AG09319 (cell line): ENCODE data around the gene SLIT3.

ENCODE experiments used
- DNase-seq: peaks from one replicate; pipeline ENCODE4 v3.0.0-alpha.2; 2010; ENCODE audit warnings: low read depth; ENCODE audit errors: extremely low read depth
- TF ChIP-seq, protein P1 (sequence below): IDR thresholded peaks from 2 replicates; pipeline ENCODE4 v1.5.1; 2011; ENCODE audit warnings: low read depth, mild to moderate bottlenecking, inconsistent platforms, low read length, moderate library complexity

Gene SLIT3

DNA sequence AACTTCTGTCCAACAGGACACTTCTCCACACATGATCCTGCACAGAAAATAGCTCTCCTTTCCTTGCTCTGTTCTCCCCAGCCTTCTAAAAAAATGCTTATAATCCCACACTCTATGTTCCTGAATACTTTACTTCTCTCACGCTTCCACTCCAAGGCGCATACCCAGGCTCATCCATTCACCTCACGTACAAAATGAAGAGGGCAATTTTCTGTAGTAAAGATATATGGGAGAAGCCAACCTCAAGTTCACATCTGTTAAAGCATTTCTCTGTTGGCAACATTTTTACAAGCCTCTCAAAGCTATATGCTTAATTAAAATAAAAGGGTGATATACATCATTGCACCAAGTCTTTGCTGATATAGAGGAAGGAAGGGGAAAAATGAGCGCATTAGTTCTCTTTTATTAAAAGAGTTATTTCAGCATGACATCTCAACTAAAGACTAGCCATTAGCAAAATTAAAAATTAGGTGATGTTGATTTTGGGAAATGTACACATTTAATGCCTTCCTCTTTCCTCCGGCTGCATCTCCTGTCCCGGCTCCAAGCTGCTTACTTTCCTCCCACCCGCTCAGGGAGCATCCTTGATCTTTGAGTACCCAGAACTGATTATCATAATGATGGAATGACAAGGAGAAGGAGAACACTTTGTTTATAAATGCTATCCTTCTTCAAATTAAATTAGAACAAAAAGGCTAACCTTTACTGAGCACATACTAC lies 379.6 kb downstream of the SLIT3 start:
- TF ChIP-seq, protein P1, sequence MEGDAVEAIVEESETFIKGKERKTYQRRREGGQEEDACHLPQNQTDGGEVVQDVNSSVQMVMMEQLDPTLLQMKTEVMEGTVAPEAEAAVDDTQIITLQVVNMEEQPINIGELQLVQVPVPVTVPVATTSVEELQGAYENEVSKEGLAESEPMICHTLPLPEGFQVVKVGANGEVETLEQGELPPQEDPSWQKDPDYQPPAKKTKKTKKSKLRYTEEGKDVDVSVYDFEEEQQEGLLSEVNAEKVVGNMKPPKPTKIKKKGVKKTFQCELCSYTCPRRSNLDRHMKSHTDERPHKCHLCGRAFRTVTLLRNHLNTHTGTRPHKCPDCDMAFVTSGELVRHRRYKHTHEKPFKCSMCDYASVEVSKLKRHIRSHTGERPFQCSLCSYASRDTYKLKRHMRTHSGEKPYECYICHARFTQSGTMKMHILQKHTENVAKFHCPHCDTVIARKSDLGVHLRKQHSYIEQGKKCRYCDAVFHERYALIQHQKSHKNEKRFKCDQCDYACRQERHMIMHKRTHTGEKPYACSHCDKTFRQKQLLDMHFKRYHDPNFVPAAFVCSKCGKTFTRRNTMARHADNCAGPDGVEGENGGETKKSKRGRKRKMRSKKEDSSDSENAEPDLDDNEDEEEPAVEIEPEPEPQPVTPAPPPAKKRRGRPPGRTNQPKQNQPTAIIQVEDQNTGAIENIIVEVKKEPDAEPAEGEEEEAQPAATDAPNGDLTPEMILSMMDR = no peak
- DNase-seq = no peak

DNA sequence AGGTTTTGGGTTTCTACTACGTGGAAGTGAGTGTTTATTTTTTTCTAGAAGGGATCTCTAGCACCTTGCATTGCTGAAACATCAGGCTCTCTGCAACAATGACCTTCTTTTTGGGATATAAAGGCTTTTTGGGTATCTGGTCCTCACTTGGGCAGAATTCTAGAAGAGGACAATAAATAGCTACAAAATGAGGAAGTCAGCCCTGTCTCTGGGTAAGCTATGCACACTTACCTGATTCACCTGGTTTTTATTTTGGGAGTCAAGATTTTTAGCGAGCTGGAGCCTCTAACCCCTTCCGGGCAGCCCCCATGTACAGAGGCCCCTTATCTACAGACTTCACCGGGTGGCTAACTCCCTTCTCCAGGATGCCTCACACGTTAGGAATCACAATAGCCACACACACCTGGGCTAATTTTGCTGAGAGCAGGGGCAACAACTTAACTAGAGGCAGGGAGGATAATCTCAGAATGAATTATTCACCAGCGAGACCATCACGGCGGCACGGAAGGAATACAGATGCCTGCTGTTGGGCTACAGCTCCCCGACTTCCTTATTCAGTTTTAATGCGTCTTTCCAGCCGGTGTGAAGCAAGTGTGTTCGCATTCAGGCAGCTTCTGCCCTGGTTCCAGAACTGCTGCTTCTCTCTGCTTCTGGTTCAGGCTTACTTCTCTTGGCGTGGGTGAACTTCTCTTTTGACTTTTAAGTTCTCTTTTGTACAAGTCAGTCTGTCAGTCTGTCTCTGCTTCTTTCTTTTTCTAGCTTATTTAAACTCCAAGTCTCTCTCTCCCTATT lies 380.7 kb downstream of the SLIT3 start:
- no peak for DNase-seq
- TF ChIP-seq, protein P1 = no peak

DNA sequence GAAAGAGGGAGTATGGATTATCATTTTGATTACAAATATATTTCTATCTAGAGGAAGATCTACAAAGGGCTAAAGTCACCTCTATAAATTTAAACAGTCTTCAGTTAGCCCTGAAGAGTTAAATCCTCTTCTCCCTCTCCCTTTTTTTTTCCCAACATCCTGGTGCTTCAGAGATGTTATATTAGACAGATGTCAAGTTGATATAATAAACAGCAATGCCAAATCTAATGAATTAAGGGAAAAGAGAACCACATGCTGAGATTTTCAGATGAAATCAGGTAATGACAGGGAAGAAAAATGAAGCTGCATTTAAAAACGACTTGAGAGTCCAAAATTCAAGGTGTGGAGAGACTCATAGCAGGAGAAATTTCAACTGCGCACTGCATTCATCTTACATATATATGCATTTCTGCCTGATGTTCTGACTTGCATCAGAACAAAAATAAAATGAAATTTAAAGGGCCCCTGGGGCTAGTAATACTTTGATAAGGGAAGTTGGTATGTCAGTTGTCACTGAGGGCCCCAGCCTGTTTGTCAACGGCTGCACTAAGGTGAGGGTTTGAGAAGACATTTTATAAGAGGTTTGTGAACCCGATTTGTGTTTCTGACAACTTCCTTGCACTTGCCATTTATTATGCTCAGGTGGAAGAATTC lies 382.9 kb downstream of the SLIT3 start:
- TF ChIP-seq, protein P1 = no peak
- DNase-seq = no peak

DNA sequence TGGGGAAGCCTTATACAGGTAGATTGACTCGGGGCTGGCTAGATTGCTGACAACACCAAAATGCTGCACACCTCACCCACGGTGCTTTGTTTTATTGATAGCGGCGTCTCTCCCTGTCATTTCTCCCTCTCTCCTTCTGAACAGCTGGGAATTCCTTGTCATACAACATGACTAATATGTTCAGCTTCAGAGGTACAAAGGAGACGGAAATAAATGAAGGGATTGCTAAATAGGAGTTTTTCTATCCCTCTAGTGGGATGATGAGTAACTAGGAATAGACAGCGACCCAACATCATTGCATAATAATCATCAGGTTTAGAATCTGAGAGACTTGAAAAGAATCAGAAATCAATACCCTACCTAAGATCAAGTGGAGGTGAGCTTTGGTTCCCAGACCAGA lies 384.1 kb downstream of the SLIT3 start:
- TF ChIP-seq, protein P1 = no peak

DNA sequence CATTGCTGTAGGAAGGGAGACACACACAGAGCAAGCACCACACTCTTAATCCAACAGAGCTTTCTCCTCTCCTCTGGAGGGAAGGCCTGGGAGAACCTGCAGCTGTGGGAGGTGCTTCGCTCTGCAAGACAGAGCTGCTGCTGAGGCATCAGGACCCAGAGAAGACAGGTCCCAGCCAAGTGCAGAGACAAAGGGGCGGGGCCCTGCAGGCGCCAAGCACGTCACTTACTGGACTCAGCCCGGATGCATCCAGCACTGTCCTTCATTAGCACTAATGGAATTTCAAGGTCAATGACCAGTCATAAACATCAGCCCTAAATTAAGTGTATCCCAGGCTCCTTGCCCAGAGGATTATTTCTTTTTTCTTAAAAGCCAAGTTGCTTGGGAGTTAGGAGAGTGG lies 384.7 kb downstream of the SLIT3 start:
- DNase-seq = peak; percentile 16
- TF ChIP-seq, protein P1 = no peak

More for the DNA sequence above, 384.1 kb downstream of the SLIT3 start:
- DNase-seq = no peak

DNA sequence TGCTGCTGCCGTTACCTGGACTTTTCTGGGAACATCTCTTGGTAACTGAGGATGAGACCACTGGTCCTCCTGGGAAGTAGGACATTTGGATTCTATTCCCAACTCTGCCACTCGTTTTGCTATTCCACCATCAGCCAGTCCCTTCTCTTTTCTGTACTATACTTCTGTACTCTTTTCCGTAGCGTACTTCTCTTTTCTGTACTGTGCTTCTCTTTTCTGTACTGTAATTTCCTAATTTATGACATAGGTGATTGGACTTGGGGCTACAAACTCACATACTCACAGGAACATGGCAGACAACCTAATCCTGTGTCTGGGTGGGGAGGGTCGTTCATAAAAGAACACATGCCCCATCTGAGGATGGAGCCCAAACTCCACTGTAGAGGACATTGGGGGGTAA lies 386.4 kb downstream of the SLIT3 start:
- no peak for DNase-seq
- TF ChIP-seq, protein P1 = no peak

DNA sequence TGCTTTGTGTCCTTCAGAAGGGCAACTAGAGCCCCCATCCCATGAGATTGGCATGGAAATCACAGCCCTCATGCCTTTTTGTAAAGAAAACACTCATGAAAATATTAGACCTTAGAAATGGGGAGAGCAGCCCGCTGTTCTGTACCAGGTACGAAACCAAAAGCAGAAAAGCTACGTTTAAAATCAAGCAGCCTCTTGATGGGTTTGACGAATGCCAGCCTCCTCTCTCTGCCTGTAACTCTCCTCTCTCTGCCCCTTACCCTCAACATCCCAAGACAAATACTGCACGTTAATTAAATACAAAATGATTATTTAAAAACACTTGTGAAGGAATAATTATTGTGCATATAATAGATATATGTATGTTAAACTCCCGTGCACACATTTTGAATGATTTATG lies 390.1 kb downstream of the SLIT3 start:
- TF ChIP-seq, protein P1 = no peak
- DNase-seq = no peak
